ENCODE data around the gene OAS2. TPM values are rescaled to one million over a fixed set of nuclear protein-coding genes. Genes with fewer than 3 reads are reported as not detected.

The OAS2 gene
- total and polyA plus RNA-seq, 2 of the 8 experiments (the other 6 are each of a cell fraction or from before 2014, with no cell fraction given): 0.06 TPM; not detected in 1

DNA sequence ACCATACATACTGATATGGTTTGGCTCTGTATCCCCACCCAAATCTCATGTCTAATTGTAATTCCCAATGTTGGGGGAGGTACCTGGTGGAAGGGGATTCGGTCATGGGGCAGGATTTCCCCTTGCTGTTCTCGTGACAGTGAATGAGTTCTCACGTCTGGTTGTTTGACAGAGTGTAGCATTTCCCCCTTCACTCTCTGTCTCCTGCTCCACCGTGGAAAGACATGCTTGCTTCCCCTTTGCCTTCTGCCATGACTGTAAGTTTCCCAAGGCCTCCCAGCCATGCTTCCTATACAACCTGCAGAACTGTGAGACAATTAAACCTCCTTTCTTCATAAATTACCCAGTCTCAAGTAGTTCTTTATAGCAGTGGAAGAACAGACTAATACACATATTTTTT lies 49.4 kb downstream of the OAS2 start:
- CTCF ChIA-PET (ENCODE audit: partially characterized antibody): no interaction called here
- no peak overlapping the region for H2BK120ac ChIP-seq (replicated peaks; ENCODE audit: low read depth, low read length)

More for the DNA sequence above, 49.4 kb downstream of the OAS2 start:
- H2AK5ac ChIP-seq (ENCODE audit: low read depth, low read length): no peak overlapping the region
- POLR2A ChIA-PET (ENCODE audit: partially characterized antibody): no interaction called here
- H3K23me2 ChIP-seq (ENCODE audit: low read depth, low read length): no peaks in the 10 kb centered on the region
- no peaks in the 10 kb centered on the region for H3K79me2 ChIP-seq (ENCODE audit: control insufficient read depth in 1 of 2, insufficient read depth in 2 of 2, low read length in 2 of 2)
- H4K8ac ChIP-seq (ENCODE audit: extremely low read depth, insufficient read depth, low read length): no peak overlapping the region
- H3K79me1 ChIP-seq (ENCODE audit: low read depth, low read length): no peaks in the 10 kb centered on the region
- H3K4me1 ChIP-seq (replicated peaks in 1 of 4; ENCODE audit: control insufficient read depth in 3 of 4, insufficient read depth in 4 of 4, low read length in 3 of 4): peaks cover 0 to 4% (median 2%) of the 10 kb centered on the region in 4 experiments; a peak in 4 of 7 replicates
- H3K4me2 ChIP-seq (ENCODE audit: insufficient read depth in 1 of 2, low read depth in 2 of 2, low read length in 2 of 2): no peak overlapping the region
- H4K91ac ChIP-seq (replicated peaks; ENCODE audit: insufficient read length, low read length): no peak overlapping the region
- no peak overlapping the region for H2BK12ac ChIP-seq (ENCODE audit: low read depth, low read length)
- H3K4ac ChIP-seq (replicated peaks; ENCODE audit: insufficient read length, low read depth, low read length): no peak overlapping the region
- 0 out of 4 replicates have a peak, but pooled peaks cover 4 to 6% of the 10 kb centered on the region in 2 experiments for H3K9me3 ChIP-seq (ENCODE audit: insufficient read depth in 2 of 2, low read depth in 1 of 2, low read length in 1 of 2)
- H2BK15ac ChIP-seq (ENCODE audit: low read length): no peak overlapping the region
- H3K14ac ChIP-seq (ENCODE audit: insufficient read length): no peak overlapping the region
- no peak overlapping the region for H2BK5ac ChIP-seq (ENCODE audit: low read depth, low read length)
- H3K23ac ChIP-seq (ENCODE audit: insufficient read length): no peak overlapping the region
- no peak overlapping the region for H3K9ac ChIP-seq (replicated peaks in 1 of 4; ENCODE audit: extremely low read depth in 1 of 4, low read depth in 3 of 4, low read length in 3 of 4)
- no peaks in the 10 kb centered on the region for H4K20me1 ChIP-seq (replicated peaks in 1 of 2; ENCODE audit: control insufficient read depth in 1 of 2, insufficient read depth in 2 of 2, low read length in 2 of 2)
- no peak overlapping the region for H3K18ac ChIP-seq (ENCODE audit: extremely low read depth, low read length)
- FAIRE-seq (no peak), DNase-seq (ENCODE audit: low read depth in 1 of 2, low spot score in 2 of 2) (no peak)
- H3K27ac ChIP-seq (ENCODE audit: low read depth, low read length): no peak overlapping the region
- no peak overlapping the region for H3K4me3 ChIP-seq (ENCODE audit: extremely low read depth in 1 of 4, insufficient read depth in 2 of 4, low read depth in 3 of 4, low read length in 4 of 4)
- H3K36me3 ChIP-seq (ENCODE audit: control insufficient read depth in 2 of 4, insufficient read depth in 4 of 4, low read length in 3 of 4): no peaks in the 10 kb centered on the region; a peak in 1 of 8 replicates
- TF ChIP-seq ZNF274 (IDR thresholded peaks at IDR 0.05; ENCODE audit: borderline replicate concordance, extremely low read depth, low read length) (no peak), SIN3A (conservative IDR thresholded peaks at IDR 0.05 in 1 of 2, IDR thresholded peaks at IDR 0.05 in 1 of 2; ENCODE audit: low read depth in 1 of 2, low read length in 2 of 2) (no peak), KDM1A (IDR thresholded peaks at IDR 0.05; ENCODE audit: borderline replicate concordance, low read length) (no peak), TCF12 (IDR thresholded peaks at IDR 0.05; ENCODE audit: low read depth, low read length) (no peak), HDAC6 (IDR thresholded peaks at IDR 0.05; ENCODE audit: low read depth, low read length) (no peak), POLR2A (IDR thresholded peaks at IDR 0.05; ENCODE audit: control extremely low read depth in 1 of 2, low read depth in 2 of 2, low read length in 2 of 2) (no peak), GABPA (IDR thresholded peaks at IDR 0.05; ENCODE audit: borderline replicate concordance, insufficient read depth, low read length) (no peak), CBX8 (IDR thresholded peaks at IDR 0.05; ENCODE audit: borderline replicate concordance, low read depth, low read length) (no peak), TBP (IDR thresholded peaks at IDR 0.05; ENCODE audit: low read depth, low read length) (no peak), SAP30 (IDR thresholded peaks at IDR 0.05; ENCODE audit: insufficient read depth, insufficient replicate concordance, low read length) (no peak), CEBPB (IDR thresholded peaks at IDR 0.05; ENCODE audit: low read depth, low read length) (no peak)
- no peak overlapping the region for H2BK20ac ChIP-seq (ENCODE audit: low read length)
- H2AFZ ChIP-seq (ENCODE audit: low read length): no peak overlapping the region
- no peaks in the 10 kb centered on the region for H3K27me3 ChIP-seq (replicated peaks in 1 of 4; ENCODE audit: control insufficient read depth in 3 of 4, extremely low read depth in 1 of 4, insufficient read depth in 3 of 4, low read length in 3 of 4)
- WGBS, 2 experiments (ENCODE audit: extremely low coverage in 1 of 2, insufficient coverage in 1 of 2, insufficient read length in 1 of 2, insufficient replicate concordance in 2 of 2, low coverage in 1 of 2, low lambda C conversion rate in 2 of 2, missing lambda C conversion rate in 1 of 2): 85% methylated on average over 4 of the region's 4 CpGs; no CpG with 5 or more reads in 1 of the 2 experiments
- no peak overlapping the region for H3K56ac ChIP-seq (replicated peaks; ENCODE audit: insufficient read length, low read depth, low read length)
- no peak overlapping the region for H4K5ac ChIP-seq (ENCODE audit: insufficient read length, low read depth, low read length)
